Activated T-cell treated with anti-CD3 and anti-CD28 coated beads, Interleukin-2, amount 50 U/mL, for 1 hour (primary cell): ENCODE measurements around the gene MKLN1.
A peak's percentile ranks its signal among the peaks of the same experiment; 100 is the strongest.
"Not testable (repeated sequence)": the region's sequence is repeated elsewhere in the genome, so short reads cannot be mapped to it uniquely, and the experiment has no call there.

Experiments
- DNase-seq: peaks from one replicate; pipeline ENCODE4 v3.0.0-alpha.2; 2020

MKLN1 gene

DNA sequence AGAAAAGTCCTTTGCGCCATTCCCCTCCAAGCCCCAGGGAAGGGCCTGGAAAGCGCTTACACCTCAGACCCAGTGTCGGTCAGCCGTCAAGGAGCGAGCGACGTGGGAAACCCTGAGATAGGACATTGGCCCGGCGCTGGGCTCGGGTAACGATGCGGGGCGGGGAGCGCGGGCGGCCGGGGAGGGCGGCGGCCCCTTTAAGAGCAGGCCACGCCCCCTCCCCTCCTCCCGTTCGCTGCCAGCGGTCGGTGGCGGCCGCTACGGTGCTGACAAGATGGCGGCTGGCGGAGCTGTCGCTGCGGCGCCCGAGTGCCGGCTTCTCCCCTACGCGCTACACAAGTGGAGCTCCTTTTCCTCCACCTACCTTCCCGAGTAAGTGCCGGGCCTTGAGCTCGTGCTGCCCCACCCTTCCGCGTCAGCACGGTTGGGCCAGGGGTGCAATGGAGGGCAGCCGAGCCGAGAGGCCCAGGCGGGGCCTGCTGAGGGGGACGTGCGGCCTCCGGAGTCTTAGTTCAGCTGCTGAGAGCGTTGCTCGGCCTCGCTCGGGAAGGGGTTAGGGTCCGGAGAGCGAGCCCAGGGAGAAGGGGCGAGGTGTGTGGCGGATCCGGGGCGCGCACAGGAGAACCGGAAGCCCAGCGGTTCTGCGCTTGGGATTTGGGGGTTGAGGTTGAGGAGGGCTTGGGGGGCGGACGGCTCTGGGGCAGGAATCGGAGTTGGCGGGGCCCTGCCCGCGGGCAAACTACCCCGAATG, at the start of gene MKLN1:
MKLN1 (plus strand) TSS at position 251 of the 751 bp plus-strand sequence; CDS start at position 275, 24 bp downstream.
- peak; percentile 89 for DNase-seq

DNA sequence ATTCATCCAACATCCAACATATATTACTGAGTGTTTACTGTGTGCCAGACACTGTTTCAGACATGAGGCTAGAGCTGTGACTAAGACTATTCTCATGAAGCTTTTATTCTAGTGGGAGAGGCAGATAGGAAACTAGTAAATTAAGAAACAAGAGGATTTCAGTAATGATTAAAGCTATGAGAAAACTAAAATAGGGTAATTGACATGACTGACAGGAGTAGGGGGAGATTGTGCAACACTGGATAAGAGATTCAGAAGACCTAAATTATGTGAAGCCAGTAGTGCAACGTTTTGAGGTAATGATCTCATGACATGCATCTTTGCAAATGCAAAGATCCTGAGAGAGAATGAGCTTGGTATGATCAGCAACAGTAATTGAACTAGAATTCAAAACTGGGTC, 48.6 kb upstream of the MKLN1 start:
- DNase-seq: no peak

DNA sequence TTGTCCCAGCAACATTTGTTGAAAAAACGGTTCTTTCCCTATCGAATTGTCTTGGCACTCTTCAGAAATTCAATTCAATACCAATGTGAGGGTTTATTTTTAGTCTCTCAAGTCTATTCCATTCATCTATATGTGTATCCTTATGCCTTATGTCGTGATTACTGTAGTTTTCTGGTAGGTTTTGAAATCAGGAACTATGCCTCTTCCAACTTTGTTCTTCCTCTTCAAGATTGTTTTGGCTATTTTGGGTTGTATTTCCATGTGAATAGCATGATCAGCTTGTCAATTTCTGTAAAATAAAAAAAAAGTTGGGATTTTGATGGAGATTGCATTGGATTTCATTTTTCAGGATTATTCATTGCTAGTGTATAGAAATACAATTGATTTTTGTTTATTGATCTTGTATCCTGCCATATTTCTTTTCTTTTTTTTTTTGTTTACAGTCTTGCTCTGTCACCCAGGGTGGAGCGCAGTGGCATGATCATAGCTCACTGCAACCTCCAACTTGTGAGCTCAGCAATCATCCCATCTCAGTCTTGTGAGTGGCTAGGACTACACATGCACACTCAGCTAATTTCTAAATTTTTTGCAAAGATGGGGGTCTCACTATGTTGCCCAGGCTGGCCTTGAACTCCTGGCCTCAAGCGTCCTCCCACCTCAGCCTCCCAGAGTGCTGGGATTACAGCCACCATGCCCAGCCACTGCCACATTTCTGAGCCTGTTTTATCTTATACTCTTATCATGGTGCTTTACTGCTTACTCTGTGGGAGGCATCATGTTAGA, 46.2 kb upstream of the MKLN1 start:
- no peak for DNase-seq

DNA sequence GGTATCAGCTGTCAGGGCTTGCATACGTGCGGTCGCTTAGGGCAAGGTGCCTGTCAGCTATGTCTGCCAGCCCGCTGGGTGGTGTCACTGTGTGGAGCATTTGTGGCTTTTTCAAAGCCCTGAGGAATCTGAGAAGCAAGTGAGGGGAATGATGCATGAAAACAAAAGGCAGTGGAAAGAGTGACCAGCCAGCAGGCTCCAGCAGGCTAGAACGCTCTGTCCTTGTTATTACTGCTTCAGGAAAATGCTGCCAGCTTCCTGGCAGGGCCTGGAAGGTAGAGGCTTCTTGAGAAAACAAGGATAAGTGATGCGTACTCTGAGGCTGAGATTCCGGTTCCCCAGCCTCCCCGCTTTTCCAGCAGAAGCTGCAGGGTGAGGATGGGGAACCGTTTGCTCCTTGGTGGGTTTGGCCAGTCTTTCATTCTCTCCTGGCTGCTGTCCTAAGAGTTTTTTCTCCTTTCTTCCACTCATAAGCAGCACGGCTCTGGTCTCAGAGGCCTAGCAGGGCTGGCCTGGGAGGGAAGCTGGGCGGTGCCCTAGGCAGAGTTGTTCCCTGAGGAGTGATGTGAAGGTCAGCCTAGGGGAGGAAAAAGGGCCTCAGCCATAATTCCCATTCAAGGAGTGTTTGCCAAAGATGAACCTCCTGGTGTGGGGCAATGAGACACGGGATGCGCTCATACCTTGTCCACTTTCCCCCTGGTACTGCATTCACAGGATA, 42.8 kb upstream of the MKLN1 start:
- DNase-seq: no peak

DNA sequence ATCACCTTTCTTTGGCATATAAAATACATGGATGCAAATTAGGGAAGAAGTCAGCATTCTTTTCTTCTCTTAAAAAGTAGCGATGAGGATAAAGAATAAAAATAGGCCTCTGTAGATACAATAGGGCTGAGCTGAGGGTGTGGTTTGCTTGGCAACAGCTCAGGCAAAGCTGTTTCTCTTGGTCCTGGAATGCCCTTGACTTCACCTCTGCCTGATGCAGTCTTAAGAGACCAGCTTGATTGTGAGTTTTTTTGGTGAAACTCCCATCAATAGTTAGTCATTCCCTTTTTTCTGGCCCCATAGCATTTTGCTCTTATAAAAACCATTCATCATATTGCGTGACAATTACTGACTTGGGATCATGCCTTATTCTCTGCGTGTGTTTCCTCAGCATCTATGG, 42.1 kb upstream of the MKLN1 start:
- no peak for DNase-seq

DNA sequence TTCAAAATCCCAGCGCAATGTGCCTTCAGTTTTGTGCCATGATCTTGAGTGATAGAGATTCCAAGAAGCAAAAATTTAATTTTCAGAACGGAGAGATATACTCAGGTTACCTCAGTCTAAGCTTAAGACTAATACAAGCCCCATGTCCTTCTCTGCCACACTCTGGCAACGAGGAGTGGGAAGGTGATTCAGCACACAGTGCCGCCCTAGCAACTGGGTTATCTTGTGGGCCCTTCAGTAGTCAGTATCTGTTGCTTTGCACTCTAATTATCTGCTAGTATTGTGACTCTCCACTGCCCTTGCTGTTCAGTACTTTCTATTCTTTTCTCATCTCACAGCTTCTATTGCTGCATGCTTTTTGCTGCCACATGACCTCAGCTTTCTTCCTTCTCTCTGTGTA, 39.2 kb upstream of the MKLN1 start:
- no peak for DNase-seq

DNA sequence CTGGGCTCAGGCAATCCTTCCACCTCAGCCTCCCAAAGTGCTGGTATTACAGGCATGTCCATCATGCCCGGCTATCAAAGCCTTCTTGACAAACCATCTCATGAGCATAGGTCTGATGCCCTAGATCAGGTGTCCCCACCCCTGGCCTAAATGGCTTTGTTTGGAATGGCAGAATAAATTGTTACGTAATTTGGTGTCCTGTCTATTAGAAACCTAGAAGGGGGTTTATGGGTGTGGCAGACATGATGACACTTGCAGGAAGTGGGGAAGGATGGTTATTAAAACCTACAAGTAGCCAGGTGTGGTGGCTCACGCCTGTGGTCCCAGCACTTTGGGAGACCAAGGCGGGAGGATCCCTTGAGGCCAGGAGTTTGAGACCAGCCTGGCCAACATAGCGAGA, 38.6 kb upstream of the MKLN1 start:
- DNase-seq: no peak

DNA sequence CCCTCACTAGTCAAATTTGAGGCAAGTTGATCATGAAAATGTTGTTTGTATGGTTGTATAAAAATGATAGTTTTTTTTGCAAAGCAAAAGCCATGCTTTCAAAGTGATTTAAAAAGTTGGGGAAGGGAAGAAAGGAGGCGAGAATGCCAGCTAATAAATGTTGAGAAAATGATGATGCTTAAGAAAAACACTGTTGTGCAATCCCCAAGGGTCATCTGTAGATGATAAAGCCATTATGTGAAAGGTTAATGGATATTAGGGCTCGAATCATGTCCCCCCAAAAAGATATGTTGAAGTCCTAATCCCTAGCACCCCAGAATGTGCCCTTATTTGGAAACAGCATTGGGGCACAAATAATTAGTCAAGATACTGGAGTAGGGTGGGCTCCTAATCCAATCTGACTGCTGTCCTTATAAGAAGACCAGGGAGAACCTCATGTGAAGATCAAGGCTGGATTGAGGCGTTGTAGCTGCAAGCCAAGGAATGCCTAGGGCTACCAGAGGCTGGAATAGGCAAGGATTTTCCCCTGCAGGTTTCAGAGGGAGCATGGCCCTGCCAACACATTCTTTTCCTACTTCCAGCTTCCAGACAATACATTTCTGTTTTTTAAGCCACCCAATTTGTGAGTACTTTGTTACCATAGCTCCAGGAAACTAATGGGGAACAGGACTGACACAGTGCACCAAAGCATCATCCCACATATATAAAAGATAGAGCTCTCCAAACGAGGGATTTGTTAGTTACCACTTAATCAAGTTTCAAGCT, 35.4 kb upstream of the MKLN1 start:
- no peak for DNase-seq

DNA sequence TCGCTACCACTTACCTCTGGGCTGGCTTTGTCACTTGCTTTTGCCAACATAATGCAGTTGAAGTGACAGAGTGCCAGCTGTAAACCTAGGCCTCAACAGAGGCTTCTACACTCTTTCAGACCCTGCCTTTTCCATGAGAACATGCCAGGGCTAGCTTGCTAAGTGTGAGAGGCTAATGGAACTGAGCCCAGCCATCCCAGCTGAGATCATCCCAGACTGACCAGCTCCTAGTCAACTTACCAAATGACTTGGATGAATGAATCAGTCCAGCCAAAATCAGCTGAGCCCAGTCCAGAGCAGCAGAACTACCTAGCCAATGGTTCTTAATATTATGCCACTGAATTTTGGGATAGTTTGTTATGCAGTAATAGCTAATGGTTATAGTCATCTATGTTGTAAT, 34.7 kb upstream of the MKLN1 start:
- DNase-seq: no peak

DNA sequence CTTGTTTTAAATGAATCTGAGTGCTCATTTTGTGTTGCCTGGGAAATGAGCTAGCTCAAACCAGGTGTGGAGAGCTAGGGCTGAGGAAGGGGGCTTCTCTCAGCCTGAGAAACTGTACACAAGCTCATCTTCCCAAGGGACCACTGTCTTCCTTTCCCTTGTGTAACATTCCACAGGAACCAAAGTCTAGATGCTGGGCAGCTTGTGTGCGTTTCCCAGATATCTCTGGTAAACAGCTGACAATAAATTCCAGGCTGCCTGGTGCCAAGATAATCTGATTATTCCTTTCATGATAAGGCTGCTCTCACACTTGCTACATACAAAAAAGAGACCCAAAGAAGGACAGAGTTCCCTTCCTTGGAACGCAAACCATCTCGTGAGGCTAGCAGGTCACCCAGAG, 33.1 kb upstream of the MKLN1 start:
- no peak for DNase-seq

DNA sequence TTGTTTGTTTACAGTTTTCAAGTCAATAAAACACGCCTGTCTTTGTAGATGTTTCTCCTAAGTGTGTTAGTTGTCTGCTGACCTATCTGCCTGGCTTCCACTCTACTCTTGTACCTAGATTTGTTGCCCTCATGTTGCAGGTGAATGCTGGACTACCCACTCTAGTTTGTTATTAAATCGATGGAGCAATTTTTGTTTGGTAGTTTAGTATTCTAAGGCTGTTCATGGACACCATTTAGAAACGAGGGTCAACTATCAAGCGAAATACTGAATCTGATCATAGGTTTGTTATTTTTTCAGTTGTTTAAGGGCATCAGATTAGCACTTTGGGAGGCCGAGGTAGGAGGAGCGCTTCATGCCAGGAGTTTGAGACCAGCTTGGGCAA, 29.1 kb upstream of the MKLN1 start:
- no peak for DNase-seq

DNA sequence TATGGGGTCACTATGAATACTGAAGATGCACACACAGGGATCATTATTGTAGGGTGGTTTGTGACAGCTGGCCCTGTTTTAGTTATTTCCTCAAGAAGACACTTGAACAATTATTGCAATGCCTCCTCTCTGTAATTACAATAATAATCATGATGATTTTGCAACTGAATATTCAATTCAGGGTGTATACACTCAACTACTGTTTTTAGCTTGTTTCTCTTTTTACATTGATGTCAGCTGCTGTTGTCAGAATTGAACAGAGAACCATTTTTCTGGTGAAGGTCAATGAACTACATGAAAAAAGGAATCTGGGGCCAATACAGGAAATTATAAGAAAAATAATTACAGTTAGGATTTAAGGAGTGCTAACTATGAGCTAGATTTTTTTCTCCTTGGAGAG, 28.6 kb upstream of the MKLN1 start:
- DNase-seq: no peak

DNA sequence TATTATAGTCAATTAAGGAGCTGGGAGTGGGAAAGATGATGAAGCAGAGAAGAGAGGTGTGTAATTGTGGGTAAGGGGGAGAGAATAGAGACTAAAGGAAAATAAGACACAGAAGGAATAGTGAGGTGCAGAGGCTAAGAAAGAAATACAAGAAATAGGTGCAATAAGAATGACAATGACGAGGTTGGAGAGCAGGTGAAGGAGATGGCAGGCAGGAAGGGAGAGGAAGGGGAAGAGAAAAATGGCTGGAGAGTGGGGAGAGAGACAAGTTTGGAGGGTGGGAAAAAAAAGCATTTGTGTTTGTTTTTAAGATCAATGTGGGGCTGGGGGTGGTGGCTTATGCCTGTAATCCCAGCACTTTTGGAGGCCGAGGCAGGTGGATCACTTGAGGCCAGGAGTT, 27.6 kb upstream of the MKLN1 start:
- DNase-seq: no peak

DNA sequence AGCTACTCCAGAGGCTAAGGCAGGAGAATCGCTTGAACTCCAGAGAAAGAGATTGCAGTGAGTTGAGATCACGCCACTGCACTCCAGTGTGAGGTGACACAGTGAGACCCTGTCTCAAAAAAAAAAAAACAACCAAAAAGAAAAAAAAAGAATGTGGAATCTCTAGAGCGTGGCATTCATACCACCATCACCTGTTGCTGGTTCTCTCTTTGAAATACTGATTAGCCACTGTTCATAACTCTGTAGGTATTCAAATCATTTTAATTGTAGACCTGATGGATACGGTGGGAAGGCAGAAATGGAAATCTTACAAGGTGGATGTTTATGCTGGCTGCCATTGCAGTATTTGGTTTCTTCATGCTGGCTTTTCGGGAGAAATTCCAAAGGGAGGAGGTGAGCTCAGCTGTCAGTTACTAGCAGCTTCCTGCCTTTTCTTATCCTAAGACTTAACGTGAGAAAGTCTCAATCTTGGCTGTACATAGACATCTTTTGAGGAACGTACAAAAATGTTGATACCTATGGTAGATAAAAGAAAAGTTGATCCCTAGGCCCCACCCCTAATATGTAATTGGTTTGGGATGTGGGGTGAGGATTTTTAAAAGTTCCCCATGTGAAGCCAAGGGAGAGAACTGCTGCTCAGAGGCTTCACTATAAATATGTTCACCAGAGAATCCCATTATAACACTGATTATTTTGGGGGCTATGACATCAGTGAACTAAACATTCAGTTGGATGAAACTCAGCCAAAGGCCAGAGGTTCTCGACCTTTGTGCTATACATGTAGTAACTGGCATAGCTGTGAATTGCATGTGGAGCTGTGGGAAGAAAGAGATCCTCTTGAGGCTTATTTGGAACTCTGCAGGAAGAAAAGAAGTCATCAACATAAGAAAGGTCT, 26.9 kb upstream of the MKLN1 start:
- no peak for DNase-seq

DNA sequence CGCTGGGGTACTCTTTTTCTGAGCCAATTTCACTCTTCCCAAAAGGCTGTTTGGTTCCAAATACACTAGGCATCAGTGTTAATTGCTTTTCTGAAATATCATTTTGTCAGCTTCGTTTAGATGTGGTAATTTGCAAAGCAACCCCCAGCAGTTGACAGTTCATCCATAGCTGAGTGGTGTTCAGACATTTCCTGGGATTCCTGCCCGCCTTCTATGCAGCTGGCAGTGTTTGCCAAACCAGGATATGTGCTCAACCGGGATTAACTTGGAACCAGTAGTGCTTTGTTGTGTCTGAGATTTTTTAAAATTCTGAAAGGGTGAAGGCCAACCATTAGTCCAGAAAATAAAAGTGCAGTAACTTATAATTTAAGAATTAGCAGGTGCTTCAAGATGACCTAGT, 25.2 kb upstream of the MKLN1 start:
- no peak for DNase-seq

DNA sequence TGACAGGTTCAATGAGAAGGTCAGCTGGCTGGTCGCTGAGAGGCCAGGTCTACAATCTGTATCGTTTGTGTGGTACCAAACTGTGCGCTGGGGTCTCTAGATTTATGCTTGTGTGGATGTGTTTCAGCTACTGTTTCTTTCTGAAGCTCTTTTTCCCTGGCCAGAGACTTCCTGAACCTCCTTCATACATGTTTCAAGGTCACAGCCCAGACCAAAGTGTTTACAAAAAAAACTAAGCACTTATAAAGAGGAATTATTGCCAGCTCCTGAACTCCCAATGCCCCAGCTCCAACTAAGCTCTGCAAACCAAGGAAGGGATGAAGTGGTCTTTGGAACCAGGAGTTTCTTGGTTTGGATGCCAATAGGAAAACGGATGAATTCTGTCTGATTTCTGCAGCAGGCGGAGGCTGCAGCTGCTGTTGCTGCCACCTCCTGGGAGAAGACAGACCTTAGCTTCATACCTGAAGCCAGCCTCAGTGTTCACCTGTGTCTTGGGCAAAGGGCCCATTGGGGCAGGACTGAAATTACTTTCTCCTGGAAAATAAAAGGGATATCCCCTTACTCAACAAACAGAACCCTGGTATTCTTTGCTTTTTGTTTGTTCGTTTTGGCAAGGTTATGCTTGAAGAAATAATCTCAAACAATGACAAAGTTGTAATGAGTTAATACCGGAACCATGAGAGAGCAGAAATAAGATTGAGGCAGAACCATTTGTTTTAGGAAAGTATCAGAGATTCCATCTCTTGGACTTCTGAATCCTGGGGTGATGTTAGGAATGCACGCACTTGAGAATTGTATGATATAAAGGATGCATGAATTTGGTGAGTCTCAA, 24.6 kb upstream of the MKLN1 start:
- DNase-seq: peak; percentile 31

DNA sequence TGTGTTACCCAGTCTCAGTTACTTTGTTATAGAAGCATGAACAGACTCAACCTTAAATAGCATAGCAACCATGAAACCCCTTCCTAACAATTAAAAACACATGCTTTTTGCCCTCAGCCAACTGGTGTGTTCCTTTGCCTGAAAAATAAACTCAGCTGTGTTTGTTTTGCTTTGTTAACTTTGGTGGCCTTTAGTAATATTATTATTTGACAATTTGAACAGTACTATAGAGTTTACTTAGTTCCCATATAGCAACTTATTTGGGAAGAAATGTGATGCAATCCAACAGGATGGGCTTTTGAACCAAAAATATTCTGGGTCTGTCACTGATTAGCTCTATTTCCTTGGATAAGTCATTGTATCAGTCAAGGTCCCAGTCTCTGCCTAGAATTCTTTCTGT, 22.5 kb upstream of the MKLN1 start:
- no peak for DNase-seq

DNA sequence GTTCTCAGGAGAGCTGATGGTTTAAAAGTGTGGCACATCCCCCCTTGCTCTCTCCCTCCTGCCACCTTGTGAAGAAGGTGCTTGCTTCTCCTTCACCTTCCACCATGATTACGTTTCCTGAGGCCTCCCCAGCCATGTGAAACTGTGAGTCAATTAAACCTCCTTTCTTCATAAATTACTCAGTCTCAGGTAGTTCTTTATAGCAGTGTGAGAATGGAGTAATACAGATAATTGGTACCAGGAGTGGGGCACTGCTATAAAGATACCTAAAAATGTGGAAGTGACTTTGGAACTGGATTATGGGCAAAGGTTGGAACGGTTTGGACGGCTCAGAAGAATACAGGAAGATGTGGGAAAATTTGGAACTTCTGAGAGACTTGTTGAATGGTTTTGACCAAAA, 21.6 kb upstream of the MKLN1 start:
- not testable (repeated sequence) for DNase-seq

DNA sequence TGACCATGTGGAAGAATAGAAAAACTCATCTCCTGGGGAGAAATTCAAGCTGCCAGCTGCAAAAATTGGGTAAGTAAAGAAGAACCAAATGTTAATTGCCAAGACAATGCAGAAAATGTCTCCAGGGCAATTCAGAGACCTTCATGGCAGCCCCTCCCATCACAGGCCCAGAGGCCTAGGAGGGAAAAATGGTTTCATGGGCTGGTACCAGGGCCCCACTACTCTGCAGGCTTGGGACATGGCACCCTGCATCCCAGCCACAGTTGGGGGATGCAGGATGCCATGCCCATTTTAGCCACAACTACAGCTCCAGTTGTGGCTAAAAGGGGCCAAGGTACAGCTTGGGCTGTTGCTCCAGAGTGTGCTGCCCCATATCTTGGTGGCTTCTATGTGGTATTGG, 20.9 kb upstream of the MKLN1 start:
- DNase-seq: no peak

DNA sequence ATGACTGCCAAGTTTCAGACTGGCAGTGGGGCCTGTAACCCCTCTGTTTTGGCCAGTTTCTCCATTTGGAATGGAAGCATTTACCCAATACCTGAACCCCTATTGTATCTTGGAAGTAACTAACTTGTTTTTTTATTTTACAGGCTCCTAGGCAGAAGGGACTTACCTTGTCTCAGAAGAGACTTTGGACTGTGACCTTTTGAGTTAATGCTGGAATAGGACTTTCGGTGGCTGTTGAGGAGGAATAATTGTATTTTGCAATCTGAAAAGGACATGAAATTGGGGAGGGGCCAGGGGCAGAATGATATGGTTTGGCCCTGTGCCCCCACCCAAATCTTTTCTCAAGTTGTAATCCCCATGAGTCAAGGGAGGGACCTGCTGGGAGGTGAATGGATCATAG, 20.0 kb upstream of the MKLN1 start:
- DNase-seq: no peak

DNA sequence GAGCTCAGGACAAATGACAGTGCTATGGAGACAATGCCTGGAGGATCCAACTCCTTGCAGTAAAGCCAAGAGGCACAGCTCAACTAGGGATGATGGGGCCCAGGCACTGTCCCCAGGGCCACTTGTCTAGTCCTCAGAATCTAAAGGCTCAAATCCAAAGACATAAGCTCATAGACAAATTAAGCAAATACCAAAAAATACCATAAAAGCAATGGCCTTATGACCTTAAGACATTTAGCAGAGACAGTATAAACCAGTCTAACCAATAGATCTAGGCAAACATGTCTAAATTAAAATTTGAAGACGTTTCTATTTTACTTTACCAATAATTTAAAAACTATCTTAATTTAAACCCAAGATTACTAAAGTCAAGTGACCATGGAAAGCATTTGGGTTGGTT, 14.8 kb upstream of the MKLN1 start:
- DNase-seq: no peak
